ENCODE data around the gene CORO2B.

DNA sequence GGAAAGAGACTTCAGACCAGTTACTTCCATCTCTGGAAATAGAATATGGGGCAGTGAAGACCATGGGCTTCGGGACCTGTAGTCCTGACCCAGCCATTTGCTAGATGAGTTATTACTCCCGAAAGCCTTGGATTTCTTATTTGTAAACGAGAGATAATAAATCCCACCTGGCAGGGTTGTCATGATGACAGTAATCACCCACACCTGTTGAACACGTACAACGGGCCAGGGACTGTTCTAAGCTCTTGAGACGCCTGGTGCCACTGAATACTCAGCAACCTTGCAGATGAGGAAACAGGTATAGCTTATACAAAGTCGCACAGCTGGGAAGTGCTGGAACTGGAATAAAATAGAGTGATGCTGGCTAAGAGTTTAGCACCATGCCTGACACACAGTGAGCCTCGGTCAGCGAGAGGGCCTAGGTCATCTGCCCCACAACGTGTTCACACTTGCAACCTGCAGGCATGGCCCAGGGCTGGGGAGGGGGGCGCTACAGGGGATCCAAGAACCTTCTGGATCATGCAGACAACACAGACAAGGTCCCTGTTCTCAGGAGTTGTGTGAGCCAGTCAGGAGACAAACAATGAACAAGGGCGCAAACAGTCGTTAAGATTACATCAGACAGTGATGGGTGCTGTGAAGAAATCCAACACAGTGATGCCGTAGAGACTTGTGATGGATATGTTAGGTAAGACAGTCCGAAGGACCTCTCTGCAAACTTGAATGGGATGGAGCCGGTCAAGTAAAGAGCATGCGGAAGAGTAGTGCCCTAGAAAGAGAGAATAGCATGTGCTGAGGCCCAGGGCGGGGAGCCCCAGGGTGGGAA, 89.2 kb downstream of the CORO2B start:
- TF ChIP-seq, protein P1, sequence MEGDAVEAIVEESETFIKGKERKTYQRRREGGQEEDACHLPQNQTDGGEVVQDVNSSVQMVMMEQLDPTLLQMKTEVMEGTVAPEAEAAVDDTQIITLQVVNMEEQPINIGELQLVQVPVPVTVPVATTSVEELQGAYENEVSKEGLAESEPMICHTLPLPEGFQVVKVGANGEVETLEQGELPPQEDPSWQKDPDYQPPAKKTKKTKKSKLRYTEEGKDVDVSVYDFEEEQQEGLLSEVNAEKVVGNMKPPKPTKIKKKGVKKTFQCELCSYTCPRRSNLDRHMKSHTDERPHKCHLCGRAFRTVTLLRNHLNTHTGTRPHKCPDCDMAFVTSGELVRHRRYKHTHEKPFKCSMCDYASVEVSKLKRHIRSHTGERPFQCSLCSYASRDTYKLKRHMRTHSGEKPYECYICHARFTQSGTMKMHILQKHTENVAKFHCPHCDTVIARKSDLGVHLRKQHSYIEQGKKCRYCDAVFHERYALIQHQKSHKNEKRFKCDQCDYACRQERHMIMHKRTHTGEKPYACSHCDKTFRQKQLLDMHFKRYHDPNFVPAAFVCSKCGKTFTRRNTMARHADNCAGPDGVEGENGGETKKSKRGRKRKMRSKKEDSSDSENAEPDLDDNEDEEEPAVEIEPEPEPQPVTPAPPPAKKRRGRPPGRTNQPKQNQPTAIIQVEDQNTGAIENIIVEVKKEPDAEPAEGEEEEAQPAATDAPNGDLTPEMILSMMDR (IDR thresholded peaks at IDR 0.05; ENCODE audit: insufficient read depth, low read length, poor library complexity, severe bottlenecking) = no peak
- TF ChIP-seq EZH2phosphoT487 (conservative IDR thresholded peaks at IDR 0.05; ENCODE audit: low read length) = no peak
